Testis (tissue), 3 donors: ENCODE measurements around the gene FAM174C. TPM values are rescaled to one million over a fixed set of nuclear protein-coding genes. Genes with fewer than 3 reads are reported as not detected.

Source experiments
- DNase-seq: peaks from one replicate; pipeline ENCODE4 v3.0.0-alpha.2; 2019
- H3K27ac ChIP-seq, 2 donors: fragments of 200-600 bp; sonication (generic); one replicate each; pipeline ENCODE4 v1.5.1; 2019
- H3K27me3 ChIP-seq: fragments of 200-600 bp; sonication (generic); one replicate; pipeline ENCODE4 v1.5.1; 2019
- H3K36me3 ChIP-seq: fragments of 200-600 bp; sonication (generic); one replicate; pipeline ENCODE4 v1.5.1; 2017; ENCODE audit warnings: low read depth; ENCODE audit errors: missing control alignments
- H3K4me1 ChIP-seq: fragments of 200-600 bp; sonication (generic); one replicate; pipeline ENCODE4 v1.5.1; 2019
- H3K4me3 ChIP-seq, 2 donors: fragments of 200-600 bp; sonication (generic); one replicate each; pipeline ENCODE4 v1.5.1; 2017 to 2019
- H3K9me3 ChIP-seq: fragments of 200-600 bp; sonication (generic); one replicate; pipeline ENCODE4 v1.5.1; 2017
- POLR2A ChIP-seq: fragments of 450-650 bp; IDR thresholded peaks from one replicate; pipeline ENCODE4 v1.6.1; 2017; ENCODE audit warnings: antibody characterized with exemption, mild to moderate bottlenecking, moderate library complexity
- WGBS, 2 donors: methylation state at CpG; one replicate each; pipeline ENCODE4 v1.1.5; 2018; 5-methylcytosine and 5-hydroxymethylcytosine counted together
- intact Hi-C: fragments of 100-400 bp; cut with DNase I; formaldehyde crosslinking; loops from one replicate; pipeline ENCODE4 v1.15.1; 2023; ENCODE audit warnings: low total_unique reads
- polyA plus RNA-seq: library from polyadenylated mRNA; stranded (reverse); fragments of 350-450 nt; fragmentation: Illumina TruSeq; extraction: RNeasy Lipid Tissue Mini Kit (QIAGEN cat#74804); gene quantifications from one replicate; pipeline ENCODE4 v1.2.3, GENCODE V29; 2014; ENCODE audit warnings: low read depth, low replicate concordance; ENCODE audit not compliant: insufficient read depth
- total RNA-seq, 2 donors: library from RNA; depleted of rRNA; stranded (reverse); fragments of >200 nt; gene quantifications; one replicate each; pipeline ENCODE4 v1.2.3, GENCODE V29; 2016
- TF ChIP-seq, protein P1 (sequence below), 3 experiments: fragments of 450-650 bp in 2 of 3; fragments of 200-600 bp in 1 of 3; sonication (generic) in 1 of 3; IDR thresholded peaks; one replicate each; pipeline ENCODE4 v1.5.1; 2016 to 2019; ENCODE audit warnings: antibody characterized with exemption in 3 of 3, mild to moderate bottlenecking in 2 of 3, moderate library complexity in 1 of 3

FAM174C gene
- total and polyA plus RNA-seq, 3 donors from 2014 or later: 51.6 to 128 (median 111) TPM

DNA sequence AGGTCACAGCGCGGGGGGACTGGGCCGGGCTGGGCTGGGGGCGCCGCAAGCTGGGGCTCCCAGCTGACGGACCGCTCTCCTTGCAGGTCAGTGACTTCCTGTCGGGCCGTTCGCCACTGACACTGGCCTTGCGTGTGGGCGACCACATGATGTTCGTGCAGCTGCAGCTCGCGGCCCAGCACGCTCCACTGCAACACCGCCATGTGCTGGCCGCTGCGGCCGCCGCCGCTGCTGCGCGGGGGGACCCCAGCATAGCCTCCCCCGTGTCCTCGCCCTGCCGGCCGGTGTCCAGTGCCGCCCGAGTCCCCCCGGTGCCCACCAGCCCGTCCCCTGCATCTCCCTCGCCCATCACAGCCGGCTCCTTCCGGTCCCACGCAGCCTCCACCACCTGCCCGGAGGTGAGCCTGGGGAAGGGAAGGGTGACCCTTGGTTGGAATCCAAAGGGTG is 21.2 kb upstream of the FAM174C start:
- TF ChIP-seq, protein P1, sequence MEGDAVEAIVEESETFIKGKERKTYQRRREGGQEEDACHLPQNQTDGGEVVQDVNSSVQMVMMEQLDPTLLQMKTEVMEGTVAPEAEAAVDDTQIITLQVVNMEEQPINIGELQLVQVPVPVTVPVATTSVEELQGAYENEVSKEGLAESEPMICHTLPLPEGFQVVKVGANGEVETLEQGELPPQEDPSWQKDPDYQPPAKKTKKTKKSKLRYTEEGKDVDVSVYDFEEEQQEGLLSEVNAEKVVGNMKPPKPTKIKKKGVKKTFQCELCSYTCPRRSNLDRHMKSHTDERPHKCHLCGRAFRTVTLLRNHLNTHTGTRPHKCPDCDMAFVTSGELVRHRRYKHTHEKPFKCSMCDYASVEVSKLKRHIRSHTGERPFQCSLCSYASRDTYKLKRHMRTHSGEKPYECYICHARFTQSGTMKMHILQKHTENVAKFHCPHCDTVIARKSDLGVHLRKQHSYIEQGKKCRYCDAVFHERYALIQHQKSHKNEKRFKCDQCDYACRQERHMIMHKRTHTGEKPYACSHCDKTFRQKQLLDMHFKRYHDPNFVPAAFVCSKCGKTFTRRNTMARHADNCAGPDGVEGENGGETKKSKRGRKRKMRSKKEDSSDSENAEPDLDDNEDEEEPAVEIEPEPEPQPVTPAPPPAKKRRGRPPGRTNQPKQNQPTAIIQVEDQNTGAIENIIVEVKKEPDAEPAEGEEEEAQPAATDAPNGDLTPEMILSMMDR (IDR thresholded peaks at IDR 0.05): no peak
- no peak for TF ChIP-seq POLR2A
- 77 to 84% methylated on average over 16 to 37 of the region's 37 CpGs for WGBS, 2 donors
- peak; percentile 74 for DNase-seq
- Histone ChIP-seq H3K27ac (peak overlapping the region; percentile 77 to 95), H3K27me3 (no peaks in the 10 kb centered on the region), H3K36me3 (no peaks in the 10 kb centered on the region), H3K9me3 (no peaks in the 10 kb centered on the region), H3K4me3 (no peak overlapping the region), H3K4me1 (peaks cover 56% of the 10 kb centered on the region)
- intact Hi-C loops: no loop called here

DNA sequence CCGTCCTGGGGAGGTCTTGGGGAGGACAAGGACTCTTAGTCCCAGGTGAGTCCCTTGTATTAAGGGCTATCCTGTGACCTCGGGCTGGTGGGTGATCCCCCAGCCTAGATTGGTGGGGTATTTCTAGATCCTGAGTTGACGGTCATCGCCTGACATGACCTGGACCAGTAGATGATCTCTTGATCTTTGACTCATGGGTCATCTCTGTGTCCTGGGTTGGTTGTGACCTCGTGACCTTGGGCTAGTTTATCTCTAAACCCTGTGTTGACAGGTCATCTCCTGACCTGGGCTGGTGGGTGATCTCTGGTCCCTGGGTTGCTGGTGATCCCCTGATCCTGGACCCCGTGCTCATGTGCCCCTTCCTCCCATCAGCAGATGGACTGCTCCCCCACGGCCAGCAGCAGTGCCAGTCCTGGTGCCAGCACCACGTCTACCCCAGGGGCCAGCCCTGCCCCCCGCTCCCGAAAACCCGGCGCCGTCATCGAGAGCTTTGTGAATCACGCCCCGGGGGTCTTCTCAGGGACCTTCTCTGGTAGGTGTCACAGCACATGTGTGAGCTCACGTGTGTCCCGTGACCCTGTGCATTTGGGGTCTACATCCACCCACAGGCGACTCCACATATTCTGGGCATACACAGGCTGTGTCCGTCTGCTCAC is 20.7 kb upstream of the FAM174C start:
- intact Hi-C loops: no loop called here
- H3K4me3 ChIP-seq: no peak overlapping the region
- WGBS, 2 donors: 89 to 91% methylated on average over 14 to 20 of the region's 20 CpGs
- H3K36me3 ChIP-seq: no peaks in the 10 kb centered on the region
- TF ChIP-seq POLR2A: no peak
- TF ChIP-seq, protein P1 (IDR thresholded peaks at IDR 0.05): no peak
- peak overlapping the region; percentile 77 to 95 for H3K27ac ChIP-seq
- no peaks in the 10 kb centered on the region for H3K9me3 ChIP-seq
- no peak for DNase-seq
- peaks cover 62% of the 10 kb centered on the region for H3K4me1 ChIP-seq
- no peaks in the 10 kb centered on the region for H3K27me3 ChIP-seq

DNA sequence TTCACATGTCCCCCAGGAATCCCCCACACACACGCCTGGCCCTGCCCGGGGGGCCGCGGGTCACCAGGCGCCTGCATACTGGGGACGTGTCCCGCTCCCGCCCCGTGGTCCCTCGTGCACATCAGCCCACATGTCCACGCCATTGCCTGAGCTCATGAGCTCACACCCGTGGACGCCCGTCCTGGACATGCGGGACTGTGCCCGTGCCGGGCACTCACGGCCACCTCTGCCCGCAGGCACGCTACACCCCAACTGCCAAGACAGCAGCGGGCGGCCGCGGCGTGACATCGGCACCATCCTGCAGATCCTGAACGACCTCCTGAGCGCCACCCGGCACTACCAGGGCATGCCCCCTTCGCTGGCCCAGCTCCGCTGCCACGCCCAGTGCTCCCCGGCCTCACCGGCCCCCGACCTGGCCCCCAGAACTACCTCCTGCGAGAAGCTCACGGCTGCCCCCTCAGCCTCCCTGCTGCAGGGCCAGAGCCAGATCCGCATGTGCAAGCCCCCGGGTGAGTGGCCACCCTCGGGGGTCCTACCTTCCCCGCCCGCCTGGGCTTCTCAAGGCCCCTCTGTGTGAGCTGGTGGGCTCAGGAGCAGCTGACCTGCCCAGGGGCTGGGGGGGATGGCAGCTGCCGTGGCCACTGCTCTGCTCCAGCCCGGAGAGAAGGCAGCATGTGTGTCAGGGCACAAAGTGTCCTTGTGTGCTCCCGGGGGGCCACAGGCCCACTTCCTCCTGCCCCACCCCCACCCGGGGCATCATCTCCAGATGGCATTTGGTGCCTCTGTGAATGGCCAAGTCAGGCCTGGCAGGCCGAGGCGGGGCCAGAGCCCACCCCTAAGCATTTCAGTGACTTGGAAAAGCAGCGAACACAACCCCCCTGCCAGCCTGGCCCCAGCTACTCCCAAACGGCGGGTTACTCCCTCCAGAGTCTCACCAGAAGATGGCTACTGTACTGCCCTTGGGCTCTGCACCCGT is 19.9 kb upstream of the FAM174C start:
- WGBS, 2 donors: 93 to 98% methylated on average over 22 to 50 of the region's 52 CpGs
- H3K4me1 ChIP-seq: peaks cover 70% of the 10 kb centered on the region
- H3K9me3 ChIP-seq: no peaks in the 10 kb centered on the region
- TF ChIP-seq, protein P1 (IDR thresholded peaks at IDR 0.05): no peak
- TF ChIP-seq POLR2A: no peak
- no peak overlapping the region for H3K4me3 ChIP-seq
- no peaks in the 10 kb centered on the region for H3K36me3 ChIP-seq
- peak overlapping the region; percentile 30 to 77 for H3K27ac ChIP-seq
- H3K27me3 ChIP-seq: no peaks in the 10 kb centered on the region
- DNase-seq: no peak
- intact Hi-C loops: no loop called here

- H3K36me3 ChIP-seq: no peaks in the 10 kb centered on the region
- intact Hi-C loops: no loop called here
- H3K9me3 ChIP-seq: no peaks in the 10 kb centered on the region
- H3K27ac ChIP-seq: peak overlapping the region in 1 of 2 donors; percentile 36
- no peak for DNase-seq
- H3K27me3 ChIP-seq: no peaks in the 10 kb centered on the region
- H3K4me1 ChIP-seq: peaks cover 72% of the 10 kb centered on the region
- H3K4me3 ChIP-seq: no peak overlapping the region
- no peak for TF ChIP-seq POLR2A
- TF ChIP-seq, protein P1 (IDR thresholded peaks at IDR 0.05): no peak
- 84 to 88% methylated on average over 34 to 45 of the region's 46 CpGs for WGBS, 2 donors
Measured at GRCh38 chr19:1256646-1257474, 18.5 kb upstream of the FAM174C start.
